B cell (primary cell): ENCODE measurements around the gene PCSK2.

ENCODE experiments used
- EZH2 ChIP-seq: IDR thresholded peaks from 2 replicates; pipeline ENCODE4 v1.6.1; 2012; ENCODE audit warnings: borderline replicate concordance, low read depth, mild to moderate bottlenecking, moderate library complexity, low read length; ENCODE audit not compliant: insufficient read depth, poor library complexity, severe bottlenecking
- TF ChIP-seq, protein P1 (sequence below): fragments of 200-600 bp; IDR thresholded peaks from one replicate; pipeline ENCODE4 v1.8.0; 2022; ENCODE audit warnings: antibody characterized with exemption, mild to moderate bottlenecking

DNA sequence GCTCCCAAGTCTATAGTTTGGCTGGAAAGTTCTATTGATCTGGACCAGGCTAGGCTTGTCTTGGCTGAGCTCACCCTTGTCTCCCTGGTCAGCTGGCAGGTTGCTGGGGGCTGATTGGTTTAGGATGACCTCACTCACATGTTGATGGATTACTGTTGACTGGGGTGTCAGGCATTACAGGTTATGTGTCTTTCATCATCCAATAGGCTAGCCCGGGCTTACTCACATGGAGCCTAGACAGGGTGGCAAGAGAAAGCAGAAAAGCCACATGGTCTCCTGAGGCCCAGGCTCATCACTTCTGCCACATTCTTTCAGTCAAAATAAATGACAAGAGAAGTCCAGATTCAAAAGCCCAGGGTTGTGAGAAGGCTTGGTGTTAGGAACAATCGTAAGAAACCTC is 200.8 kb downstream of the PCSK2 start:
- TF ChIP-seq, protein P1, sequence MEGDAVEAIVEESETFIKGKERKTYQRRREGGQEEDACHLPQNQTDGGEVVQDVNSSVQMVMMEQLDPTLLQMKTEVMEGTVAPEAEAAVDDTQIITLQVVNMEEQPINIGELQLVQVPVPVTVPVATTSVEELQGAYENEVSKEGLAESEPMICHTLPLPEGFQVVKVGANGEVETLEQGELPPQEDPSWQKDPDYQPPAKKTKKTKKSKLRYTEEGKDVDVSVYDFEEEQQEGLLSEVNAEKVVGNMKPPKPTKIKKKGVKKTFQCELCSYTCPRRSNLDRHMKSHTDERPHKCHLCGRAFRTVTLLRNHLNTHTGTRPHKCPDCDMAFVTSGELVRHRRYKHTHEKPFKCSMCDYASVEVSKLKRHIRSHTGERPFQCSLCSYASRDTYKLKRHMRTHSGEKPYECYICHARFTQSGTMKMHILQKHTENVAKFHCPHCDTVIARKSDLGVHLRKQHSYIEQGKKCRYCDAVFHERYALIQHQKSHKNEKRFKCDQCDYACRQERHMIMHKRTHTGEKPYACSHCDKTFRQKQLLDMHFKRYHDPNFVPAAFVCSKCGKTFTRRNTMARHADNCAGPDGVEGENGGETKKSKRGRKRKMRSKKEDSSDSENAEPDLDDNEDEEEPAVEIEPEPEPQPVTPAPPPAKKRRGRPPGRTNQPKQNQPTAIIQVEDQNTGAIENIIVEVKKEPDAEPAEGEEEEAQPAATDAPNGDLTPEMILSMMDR: no peak
- no peak for TF ChIP-seq EZH2
